NCI-H82 (cell line): ENCODE results near the gene SERPIND1.
A peak's percentile ranks its signal among the peaks of the same experiment; 100 is the strongest.

Experiments
- DNase-seq: peaks from one replicate; lab custom pipeline; 2025; lab: John Stamatoyannopoulos, UW

Gene SERPIND1

DNA sequence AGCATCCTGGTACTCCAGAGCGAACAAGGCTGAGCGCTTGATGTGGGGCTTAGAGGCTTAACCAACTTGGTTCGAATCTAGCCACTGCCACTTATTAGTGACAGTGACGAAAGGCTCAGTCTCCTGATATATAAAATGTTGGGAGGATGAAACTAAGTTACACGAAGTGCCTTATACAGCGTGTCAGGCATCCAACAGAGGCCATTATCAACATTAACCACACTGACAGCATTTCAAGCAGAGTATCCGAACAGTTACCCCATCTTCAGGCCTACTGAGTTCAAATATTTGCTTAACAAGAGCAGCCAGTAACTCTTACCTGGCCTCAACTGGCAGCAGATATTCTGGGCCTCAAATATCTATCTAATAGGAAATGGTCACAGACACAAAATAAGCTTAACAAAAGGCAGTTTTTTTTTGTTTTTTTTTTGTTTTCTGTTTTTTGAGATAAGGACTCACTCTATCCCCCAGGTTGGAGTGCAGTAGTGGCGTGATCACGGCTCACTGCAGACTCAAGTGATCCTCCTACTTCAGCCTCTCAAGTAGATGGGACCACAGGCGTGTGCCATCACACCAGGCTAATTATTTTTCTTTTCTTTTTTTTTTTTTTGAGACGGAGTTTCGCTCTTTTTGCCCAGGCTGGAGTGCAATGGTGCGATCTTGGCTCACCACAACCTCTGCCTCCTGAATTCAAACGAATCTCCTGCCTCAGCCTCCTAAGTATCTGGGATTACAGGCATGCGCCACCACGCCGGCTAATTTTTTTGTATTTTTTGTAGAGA lies 2.9 kb downstream of the SERPIND1 start:
- no peak for DNase-seq

DNA sequence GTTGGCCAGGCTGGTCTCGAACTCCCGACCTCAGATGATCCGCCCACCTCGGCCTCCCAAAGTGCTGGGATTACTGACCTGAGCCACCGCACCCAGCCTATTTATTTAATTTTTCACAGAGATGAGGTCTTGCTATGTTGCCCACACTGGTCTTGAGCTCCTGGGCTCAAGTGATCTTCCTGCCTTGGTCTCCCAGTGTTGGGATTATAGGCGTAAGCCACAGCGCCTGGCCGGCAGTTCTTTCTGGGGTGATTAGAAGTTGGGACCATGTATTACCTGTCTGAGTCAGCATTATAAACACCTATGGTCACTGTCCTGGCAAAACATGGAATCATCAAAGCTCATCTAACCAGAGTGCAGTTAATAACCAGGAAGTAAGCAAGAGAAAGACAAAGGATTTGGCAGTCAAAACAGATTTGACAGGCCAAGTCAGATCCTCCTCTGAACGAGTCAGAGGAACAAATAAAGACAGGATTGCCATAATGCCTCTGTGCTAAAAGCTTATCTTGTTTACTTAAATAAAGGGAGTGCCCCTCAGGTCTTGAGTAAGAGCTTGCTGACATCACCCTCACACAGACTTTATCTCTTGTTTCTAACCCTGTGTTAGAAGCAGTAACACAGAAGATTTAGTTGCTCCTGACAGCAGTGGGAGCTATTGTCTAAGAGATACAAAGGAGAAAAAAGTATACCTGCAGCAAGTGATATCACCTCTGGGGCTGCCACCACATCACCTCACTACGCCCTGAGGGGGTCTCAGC lies 3.7 kb downstream of the SERPIND1 start:
- DNase-seq = peak; percentile 63

DNA sequence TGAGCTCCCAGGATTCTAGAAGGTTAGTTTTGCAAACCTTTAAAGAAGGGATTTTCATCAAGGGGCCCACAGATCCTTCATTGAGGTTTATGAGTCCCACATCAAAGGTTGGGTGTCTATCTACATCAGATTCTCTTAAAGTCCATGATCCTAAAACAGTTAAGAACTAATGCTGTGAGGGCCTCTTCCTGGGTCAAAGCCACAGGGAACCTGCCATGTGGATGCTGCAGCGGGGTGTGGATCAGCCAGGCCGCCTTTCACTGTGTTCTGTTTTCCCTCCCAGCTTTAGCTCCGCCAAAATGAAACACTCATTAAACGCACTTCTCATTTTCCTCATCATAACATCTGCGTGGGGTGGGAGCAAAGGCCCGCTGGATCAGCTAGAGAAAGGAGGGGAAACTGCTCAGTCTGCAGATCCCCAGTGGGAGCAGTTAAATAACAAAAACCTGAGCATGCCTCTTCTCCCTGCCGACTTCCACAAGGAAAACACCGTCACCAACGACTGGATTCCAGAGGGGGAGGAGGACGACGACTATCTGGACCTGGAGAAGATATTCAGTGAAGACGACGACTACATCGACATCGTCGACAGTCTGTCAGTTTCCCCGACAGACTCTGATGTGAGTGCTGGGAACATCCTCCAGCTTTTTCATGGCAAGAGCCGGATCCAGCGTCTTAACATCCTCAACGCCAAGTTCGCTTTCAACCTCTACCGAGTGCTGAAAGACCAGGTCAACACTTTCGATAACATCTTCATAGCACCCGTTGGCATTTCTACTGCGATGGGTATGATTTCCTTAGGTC lies 5.3 kb downstream of the SERPIND1 start:
- no peak for DNase-seq

DNA sequence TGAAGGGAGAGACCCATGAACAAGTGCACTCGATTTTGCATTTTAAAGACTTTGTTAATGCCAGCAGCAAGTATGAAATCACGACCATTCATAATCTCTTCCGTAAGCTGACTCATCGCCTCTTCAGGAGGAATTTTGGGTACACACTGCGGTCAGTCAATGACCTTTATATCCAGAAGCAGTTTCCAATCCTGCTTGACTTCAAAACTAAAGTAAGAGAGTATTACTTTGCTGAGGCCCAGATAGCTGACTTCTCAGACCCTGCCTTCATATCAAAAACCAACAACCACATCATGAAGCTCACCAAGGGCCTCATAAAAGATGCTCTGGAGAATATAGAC lies 5.9 kb downstream of the SERPIND1 start:
- DNase-seq = no peak

DNA sequence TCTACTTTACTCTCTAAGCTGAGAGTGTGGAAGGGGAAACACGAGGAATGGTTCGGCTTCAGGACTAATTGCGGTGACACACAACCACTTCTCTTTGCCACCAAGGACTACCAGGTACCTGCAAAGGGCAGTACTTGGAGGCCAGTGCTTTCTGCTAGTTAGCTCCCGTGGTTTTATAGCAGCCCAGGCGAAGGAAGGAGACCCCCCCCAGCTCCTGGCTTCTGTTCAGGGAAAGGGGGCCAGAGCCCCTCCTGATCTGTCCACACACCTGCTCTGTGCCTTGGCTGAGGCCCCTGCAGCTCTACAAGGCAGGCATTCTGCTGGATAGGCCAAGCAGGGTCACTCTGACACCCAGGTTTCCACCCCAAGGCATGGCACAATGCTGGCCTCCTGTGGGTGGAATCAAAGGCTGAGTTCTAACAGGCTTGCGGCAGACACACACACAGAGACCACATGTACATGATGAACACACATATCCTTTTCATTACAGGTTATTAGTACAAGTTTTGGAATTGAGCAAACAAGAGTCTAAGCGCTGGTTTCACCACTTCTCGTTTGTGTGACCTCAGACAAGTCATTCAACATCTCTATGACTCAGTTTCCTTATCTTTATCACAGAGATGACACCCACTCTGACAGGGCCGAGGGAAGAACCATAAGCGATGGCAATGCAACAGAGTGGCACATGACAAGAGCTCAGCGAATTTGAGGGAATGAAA lies 7.5 kb downstream of the SERPIND1 start:
- DNase-seq = no peak

DNA sequence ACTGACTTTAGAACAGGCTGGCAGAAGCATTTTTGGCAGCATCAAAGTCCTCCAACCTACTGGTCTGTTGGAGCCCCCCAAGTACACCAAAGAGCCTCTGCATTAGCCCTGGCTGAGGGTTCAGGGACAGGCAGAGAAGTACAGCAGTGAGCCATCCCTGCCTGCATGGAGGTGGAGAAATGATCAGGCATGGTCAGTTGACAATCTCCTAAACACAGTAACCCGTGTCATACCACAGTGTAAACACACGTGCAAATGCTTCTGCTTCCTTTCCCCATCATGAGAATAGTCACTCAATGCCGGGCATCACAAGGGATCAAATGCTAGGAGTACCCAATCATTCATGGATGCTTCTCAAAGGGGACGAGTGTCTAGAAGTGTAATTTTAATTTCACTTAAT lies 8.2 kb downstream of the SERPIND1 start:
- DNase-seq = no peak

DNA sequence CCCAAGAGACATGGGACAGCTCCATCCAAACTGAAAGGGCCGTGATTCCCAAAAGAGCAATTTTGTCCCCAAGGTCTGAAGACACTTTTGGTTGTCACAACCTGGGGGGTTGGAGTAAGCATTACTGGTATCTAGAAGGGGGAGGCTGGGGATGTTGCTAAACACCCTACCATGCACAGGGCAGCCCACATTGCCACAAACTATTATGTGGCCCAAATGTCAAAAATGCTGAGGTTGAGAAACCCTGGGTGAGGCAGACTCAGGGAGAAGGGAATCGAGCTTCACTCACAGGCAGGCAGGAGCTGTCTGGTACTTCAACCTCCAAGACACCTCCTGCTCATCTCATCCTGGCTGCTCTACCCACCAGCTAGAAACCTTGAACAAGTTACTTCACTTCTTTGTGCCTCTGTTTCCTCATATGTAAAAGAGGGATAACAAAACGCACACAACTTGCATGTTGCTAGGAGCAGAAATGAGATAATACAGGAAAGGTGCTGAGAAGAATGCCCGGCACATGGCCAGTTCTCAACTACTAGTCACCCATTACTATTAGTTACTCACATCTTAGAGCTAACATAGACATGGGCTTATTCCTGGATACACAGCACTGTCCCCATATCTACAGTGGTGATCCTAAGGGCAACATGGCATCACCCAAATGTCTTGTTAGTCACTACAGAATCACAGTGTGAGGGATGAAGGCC lies 8.8 kb downstream of the SERPIND1 start:
- no peak for DNase-seq

DNA sequence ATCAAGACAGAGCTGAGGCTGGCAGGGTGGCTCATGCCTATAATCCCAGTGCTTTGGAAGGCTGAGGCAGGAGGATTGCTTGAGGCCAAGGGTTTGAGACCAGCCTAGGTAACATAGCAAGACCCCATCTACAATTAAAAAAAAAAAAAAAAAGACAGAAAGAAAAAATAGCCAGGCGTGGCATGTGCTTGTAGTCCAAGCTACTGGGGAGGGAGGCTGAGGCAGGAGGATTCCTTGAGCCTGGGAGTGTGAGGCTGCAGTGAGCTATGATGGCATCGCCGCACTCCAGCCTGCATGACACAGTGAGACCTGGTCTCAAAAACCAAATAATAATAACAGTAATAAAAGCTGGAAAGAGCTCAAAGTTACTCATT lies 9.4 kb downstream of the SERPIND1 start:
- no peak for DNase-seq

DNA sequence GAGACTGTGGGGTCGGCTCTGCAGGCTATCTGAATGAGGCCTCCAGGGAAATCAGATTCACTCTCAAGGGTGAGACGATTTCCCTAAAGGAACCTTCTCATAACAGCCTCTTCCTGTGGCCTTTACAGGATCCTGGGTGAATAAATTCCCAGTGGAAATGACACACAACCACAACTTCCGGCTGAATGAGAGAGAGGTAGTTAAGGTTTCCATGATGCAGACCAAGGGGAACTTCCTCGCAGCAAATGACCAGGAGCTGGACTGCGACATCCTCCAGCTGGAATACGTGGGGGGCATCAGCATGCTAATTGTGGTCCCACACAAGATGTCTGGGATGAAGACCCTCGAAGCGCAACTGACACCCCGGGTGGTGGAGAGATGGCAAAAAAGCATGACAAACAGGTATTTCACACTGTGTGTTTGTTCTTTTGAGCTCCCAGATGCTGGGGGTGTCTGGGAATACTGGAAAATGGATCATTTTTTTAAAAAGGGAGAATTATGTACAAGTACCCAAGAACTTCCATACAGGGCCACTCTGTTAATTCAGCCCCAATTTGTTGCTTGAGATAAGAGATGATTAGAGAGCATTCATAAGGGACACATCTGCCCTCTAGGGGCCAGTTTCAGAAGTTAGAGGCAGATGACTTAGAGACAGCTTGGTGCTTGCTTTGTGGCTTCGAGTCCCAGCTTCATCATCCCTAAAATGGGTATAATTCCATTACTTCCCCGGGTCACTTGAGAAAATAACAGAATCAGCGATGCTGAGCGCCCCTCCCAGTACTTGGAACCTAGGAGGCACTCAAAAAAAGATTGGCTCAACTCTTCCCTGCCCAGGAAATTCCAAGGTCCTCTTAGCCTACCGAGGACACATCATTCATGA lies 10.2 kb downstream of the SERPIND1 start:
- peak; percentile 69 for DNase-seq

DNA sequence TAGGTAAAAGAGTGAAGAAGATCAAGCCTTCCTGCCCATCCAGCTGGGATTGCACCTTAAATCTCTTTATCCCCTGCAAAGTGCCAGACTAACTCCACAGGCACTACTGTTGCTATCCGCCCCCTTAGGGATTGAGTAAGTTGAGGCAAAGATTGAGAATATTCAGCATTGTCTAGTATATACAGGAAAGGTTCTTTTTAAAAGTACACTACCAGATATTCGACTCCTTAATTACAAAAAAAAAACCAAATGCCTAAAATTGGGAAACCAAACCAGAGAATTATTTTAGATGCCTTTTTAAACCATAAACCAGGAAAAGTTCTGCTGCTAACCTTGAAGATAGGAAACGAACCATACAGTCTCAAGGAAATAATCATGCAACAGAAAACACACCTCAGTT lies 11.5 kb downstream of the SERPIND1 start:
- no peak for DNase-seq

DNA sequence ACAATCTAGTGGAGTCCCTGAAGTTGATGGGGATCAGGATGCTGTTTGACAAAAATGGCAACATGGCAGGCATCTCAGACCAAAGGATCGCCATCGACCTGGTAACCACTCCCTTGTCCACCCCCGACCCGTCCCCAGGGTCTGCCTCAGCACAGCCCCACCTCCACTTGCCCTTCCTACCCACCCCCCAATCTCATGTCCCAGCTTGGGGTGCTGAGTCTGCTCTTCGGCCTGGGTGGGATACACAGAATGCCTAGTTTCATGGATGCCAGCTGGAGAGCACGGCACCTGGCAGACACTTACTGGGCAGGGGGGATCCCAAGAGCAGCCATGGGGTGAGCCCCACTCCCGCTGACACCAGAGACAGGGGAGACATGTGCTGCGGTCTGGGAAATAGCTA lies 12.1 kb downstream of the SERPIND1 start:
- no peak for DNase-seq

DNA sequence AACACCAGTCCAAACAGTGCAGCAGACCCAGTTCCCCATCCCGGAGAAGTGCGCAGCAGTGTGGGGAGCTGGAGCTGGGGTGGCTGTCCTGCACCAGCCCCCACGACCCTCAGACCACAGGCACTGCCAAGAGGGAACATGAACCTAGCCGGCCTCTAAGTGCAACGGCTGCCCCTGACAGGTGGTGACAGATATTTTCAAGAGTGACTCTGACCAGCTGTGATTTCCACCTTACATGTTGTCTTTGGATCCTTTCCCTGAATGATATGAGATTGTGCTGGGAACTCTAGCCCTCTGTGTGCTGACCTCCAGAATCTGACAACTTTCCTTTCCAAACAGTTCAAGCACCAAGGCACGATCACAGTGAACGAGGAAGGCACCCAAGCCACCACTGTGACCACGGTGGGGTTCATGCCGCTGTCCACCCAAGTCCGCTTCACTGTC lies 12.6 kb downstream of the SERPIND1 start:
- no peak for DNase-seq

DNA sequence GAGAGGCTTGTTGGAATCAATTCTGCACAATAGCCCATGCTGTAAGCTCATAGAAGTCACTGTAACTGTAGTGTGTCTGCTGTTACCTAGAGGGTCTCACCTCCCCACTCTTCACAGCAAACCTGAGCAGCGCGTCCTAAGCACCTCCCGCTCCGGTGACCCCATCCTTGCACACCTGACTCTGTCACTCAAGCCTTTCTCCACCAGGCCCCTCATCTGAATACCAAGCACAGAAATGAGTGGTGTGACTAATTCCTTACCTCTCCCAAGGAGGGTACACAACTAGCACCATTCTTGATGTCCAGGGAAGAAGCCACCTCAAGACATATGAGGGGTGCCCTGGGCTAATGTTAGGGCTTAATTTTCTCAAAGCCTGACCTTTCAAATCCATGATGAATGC lies 13.3 kb downstream of the SERPIND1 start:
- DNase-seq = no peak

DNA sequence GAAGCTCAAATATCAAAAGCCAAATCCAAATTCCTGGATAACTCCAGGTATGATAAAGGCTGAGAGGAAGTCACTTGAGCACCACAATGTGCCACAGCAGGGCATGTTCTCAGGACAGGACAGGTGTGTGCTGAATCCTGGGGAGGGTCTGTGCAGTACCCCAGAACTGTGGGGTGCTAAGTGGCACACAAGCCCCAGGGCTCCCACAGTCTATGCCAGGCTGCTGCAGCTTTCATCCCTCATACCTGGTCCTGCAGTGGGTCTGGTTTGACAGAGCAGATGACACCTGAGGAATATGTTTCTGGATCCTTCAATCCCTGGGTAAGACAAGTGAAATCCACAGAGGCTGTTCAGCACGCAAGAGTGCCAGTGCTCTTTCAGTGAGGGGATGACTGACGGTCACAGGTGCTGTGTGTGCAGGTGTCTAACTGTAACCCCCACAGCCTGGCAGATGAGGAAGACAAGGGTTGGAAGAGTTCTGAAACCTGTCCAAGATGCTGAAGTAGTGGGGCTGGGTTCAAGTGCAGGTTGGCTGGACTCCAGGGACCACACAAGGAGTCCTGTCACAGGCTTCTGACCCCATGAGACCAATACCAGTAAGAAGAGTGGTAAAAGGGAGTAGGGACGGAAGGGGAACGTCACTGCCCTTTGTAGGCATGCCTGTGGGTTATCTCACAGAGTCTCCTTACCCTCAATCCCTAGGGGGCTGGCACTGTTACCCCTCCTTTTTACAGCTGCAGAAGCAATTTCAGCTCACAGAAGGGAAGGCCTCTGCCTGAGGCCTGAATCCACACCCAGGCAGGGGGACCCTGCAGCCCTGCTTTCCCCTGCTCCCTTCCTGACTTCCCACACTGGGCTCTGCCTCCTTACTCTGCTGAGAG lies 14.1 kb downstream of the SERPIND1 start:
- DNase-seq = no peak

DNA sequence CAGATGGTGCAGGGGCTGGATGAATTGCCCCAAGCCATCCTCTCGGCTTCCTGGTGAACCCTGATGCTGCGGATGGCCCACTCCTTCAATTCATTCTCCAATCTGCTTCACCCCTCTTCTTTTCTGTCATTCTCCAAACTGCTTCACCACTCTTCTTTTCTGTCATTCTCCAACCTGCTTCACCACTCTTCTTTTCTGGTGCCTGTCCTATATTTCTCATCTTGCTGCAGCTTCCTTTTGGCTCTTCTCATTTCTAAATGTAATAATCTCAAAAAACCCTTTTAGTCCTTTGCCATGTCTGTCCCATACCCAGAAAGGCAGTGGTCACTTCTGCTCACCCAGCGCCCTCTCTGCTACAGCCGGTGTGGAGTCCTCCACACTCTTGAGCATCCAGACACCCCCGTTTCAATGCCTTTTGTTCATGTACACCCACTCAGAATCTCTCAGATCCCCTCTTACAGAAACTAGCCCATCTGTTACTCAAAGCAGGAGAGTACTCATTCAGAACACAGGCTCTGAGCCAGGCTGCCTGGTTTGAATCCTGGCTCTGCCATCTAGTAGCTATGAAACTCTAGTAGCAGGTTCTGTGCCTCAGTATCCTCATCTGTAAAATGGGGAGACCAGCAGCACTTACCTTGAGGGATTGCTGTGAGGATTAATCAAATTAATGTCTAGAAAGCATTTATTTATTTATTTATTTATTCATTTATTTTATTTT lies 14.9 kb downstream of the SERPIND1 start:
- DNase-seq = no peak

DNA sequence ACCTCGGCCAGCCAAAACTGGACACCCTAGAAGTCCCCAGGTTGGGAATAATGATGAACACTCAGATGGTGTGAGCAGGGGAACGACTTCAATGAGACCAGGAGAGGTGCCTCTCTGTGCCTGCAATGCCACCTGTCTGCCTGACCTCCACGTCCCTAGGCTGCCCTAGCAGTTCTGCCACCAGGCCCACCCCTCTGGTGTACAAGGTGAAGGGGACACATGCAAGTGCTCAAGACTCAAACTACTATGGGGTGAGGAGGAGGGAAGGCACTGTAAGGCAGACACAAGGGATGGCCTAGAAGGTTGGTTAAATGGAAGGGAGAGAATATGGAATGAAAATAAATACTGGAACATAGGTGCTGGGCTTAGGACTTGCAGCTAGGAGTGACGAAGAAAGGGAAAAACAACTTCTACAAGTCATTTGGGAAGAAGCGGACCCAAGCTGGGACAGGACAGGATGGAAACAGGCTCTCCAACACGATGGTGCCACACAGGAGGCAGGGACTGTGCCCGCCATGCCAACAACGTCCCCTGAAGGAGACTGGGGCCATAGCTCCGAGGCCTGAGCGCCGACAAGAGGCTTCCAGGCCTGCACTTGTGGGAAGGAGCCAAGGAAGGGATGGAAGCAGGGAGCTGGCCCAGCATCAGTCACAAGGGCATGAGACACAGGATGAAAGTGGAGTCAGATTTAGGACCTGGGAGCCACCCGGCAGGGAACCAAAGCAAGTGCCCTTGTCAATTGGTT lies 18.5 kb downstream of the SERPIND1 start:
- no peak for DNase-seq

DNA sequence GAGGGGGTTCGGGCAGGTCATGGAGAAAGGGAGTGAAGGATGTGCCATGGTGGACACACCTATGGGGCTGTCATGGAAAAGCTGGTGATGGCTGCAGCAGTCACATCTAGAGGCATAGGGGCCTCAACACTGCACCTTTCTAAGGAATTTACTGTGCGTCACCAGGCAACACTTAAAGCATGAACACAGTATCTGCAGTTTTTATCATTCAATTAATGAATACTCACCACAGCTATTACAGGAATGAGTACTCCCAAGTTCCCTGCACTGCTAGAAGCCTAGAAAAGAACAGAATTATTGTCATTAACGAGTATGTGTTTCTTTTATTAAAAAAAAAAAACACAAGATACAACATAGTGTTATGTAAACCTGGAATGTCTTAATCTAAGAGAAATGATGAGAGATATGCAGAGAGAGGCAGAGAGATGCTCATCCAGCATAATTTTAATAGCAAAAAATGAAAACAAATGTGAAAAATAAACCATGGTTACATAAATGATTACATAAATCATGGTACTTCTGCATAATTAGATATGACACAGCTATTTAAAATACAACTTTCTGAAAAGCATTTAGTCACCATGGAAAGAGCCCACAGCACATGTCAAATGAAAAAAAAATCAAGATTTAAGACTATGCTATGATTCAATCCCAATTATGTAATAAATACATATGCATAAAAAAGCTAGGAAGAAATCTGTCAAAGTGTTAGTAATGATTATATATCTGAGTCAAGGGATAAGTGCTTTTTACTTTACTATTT lies 19.2 kb downstream of the SERPIND1 start:
- DNase-seq = no peak
